Activated naive CD8-positive, alpha-beta T cell (primary cell): ENCODE results near the gene PDE4DIP.
"Not testable (repeated sequence)": the region's sequence is repeated elsewhere in the genome, so short reads cannot be mapped to it uniquely, and the experiment has no call there.

Experiments
- H3K27ac Mint-ChIP-seq: one replicate; pipeline ENCODE4 v1.8.0; 2021; ENCODE audit warnings: mixed read lengths
- H3K27me3 Mint-ChIP-seq: one replicate; pipeline ENCODE4 v1.8.0; 2021; ENCODE audit warnings: mixed read lengths
- H3K36me3 Mint-ChIP-seq: one replicate; pipeline ENCODE4 v1.8.0; 2021; ENCODE audit warnings: mixed read lengths
- H3K4me1 Mint-ChIP-seq: one replicate; pipeline ENCODE4 v1.8.0; 2021; ENCODE audit warnings: low read depth, mixed read lengths
- H3K4me3 Mint-ChIP-seq: one replicate; pipeline ENCODE4 v1.8.0; 2021; ENCODE audit warnings: mild to moderate bottlenecking, mixed read lengths
- H3K9me3 Mint-ChIP-seq: one replicate; pipeline ENCODE4 v1.8.0; 2021; ENCODE audit warnings: low read depth, mixed read lengths

Gene PDE4DIP

DNA sequence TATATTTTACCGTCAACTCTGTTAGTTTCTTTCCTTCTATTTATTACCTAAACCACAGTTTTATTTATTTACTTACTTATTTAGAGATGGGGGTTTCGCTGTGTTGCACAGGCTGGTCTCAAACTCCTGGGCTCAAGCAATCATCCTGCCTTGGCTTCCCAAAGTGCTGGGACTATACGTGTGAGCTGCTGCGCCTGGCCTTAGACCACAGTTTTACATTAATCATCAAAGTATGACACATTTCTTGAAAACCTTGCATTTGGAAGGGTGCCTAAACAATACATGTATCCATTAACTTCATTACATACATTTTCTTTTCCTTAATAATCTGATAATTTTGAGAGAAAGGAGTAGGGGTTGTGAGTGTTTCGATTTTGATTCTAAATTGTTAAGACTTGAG, 124.9 kb downstream of the PDE4DIP start:
- H3K4me1 Mint-ChIP-seq, H3K9me3 Mint-ChIP-seq, H3K36me3 Mint-ChIP-seq, H3K27ac Mint-ChIP-seq, H3K27me3 Mint-ChIP-seq, H3K4me3 Mint-ChIP-seq: not testable (repeated sequence)

DNA sequence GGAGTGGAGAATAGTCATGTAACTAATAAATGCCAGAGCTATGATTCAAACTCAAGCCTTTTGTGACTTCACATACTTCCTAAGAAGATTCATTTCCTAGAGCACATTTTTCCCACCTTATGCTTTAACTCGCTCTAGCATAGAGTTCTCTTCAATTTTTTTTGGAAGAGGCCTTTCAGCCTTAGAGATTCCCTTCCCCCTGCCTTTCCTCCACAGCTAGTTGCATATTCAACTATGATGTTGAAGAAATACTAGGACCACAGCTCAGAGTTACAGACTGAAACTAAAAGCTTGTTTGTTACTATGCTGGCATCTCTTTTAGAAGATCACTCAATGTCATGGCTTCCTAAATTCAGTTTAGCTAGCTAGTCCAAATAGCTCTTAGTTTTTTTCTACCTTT, 131.2 kb downstream of the PDE4DIP start:
- not testable (repeated sequence) for H3K27me3 Mint-ChIP-seq, H3K9me3 Mint-ChIP-seq
- peak overlapping the region; percentile 80 for H3K4me3 Mint-ChIP-seq
- H3K4me1 Mint-ChIP-seq: peaks cover 15% of the 10 kb centered on the region
- H3K27ac Mint-ChIP-seq: peak overlapping the region; percentile 90
- peaks cover 13% of the 10 kb centered on the region for H3K36me3 Mint-ChIP-seq

DNA sequence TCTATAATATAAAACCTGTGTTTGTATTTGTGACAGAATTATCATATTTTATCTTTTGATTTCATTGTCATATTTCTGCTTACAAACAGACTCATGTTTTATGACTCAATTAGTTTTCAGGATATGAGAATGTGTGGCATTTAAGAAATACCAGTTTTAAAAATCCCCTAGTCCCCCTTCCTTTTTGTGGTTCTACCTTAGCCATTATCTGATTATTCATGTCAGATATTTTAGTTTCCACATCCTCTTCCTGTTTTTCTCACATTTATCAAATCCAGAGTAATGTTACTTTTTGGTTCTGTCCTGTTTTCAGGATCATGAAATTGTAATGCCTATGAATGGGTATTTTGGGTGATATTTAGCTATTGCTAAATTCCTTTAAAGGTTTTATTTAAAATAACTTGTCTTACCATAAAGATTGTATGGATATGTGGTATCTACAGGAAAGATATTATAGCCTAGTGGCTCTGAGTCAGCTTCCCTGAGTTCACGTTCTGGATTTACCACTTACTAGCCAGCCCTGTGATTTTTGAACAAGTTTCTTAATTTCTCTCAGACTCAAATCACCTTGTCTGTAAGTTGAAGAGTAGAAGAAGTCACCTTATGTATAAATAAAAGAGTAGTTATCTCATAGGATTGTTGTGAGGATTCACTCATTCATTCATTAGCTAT, 131.8 kb downstream of the PDE4DIP start:
- peaks cover 15% of the 10 kb centered on the region for H3K4me1 Mint-ChIP-seq
- H3K27ac Mint-ChIP-seq: peak overlapping the region; percentile 90
- H3K36me3 Mint-ChIP-seq: peaks cover 16% of the 10 kb centered on the region
- H3K4me3 Mint-ChIP-seq: peak overlapping the region; percentile 80
- H3K27me3 Mint-ChIP-seq, H3K9me3 Mint-ChIP-seq: not testable (repeated sequence)

DNA sequence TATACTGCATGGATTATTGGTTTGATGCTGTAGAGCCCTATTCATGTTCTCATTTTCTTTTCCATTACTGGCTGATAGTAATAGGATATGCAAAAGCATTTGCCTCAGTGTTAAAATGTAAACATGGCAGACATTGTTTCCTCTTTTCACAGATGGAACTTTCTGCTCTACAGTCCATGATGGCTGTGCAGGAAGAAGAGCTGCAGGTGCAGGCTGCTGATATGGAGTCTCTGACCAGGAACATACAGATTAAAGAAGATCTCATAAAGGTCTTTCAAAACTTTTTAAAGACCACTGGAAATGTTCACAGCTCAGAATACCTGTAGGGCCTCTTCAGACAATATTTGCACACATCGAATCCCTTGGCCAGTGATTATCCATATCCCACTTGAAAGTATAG, 133.6 kb downstream of the PDE4DIP start:
- Mint-ChIP-seq H3K4me1 (peaks cover 15% of the 10 kb centered on the region), H3K27ac (peak overlapping the region; percentile 66), H3K36me3 (peaks cover 20% of the 10 kb centered on the region)
- H3K27me3 Mint-ChIP-seq, H3K9me3 Mint-ChIP-seq, H3K4me3 Mint-ChIP-seq: not testable (repeated sequence)

DNA sequence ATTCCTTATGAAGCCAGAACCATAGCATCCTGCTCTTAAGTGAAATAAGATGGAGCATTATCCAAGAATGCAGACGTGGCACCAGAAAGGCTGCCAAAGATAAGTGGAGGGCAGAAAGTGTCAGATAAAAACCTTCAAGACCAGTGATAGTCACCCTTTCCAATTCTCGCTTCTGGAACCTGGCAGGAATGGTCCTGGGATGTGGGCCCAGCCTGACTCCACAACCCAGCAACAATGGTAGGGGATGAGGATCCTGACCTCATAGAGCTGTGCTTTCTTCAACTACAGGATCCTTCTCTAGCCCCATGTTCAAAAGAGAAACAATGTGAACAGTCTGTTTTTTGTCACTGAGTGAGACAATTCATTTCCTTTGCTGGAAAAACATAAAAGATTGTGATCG, 145.2 kb downstream of the PDE4DIP start:
- H3K36me3 Mint-ChIP-seq, H3K9me3 Mint-ChIP-seq, H3K27ac Mint-ChIP-seq, H3K27me3 Mint-ChIP-seq, H3K4me1 Mint-ChIP-seq, H3K4me3 Mint-ChIP-seq: not testable (repeated sequence)

DNA sequence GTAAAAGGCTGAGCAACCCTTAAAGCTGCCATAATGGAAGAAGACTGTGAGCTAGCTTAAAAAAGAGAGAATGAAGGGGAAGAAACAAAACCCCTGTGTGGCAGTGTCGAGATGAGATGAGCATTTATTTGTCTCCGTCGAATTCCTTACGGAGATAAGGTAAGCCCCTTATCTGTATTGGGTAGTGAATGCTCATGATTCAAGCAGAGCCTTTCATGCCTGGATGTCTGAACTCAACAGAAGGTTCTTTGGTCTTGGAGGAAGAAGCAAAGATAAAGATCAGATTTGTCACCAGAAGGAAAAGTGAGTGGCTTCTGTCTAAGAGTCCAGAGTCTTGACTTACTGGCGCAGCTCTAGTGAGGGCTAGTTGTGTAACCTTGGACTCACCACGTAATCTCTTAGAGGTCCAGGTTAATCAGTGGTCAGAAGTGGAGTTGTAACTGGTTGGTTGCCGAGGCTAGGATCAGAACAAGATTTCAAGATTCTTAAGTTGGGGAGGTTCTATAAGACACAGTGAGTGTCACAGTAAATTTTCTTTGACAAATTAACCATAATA, 146.1 kb downstream of the PDE4DIP start:
- not testable (repeated sequence) for H3K9me3 Mint-ChIP-seq

DNA sequence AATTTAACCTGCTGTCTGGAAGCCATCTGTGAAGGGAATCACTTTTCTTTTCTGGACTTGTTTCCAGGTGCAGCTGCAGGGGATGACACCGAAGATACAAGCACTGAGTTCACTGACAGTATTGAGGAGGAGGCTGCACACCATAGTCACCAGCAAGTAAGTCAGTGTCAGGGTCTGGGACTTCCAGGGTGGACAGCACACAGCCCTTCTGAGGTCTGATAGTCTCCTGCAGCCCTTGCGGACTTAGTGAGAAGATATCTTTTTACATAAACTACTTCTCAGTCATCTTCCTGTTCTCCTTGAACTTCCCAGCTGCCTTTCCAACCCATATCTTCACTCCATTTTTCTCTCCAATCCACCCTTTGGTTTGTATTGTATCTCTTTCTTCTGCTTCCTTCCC, 147.6 kb downstream of the PDE4DIP start:
- H3K9me3 Mint-ChIP-seq, H3K27ac Mint-ChIP-seq, H3K4me1 Mint-ChIP-seq, H3K36me3 Mint-ChIP-seq, H3K27me3 Mint-ChIP-seq, H3K4me3 Mint-ChIP-seq: not testable (repeated sequence)

More for the DNA sequence above, 146.1 kb downstream of the PDE4DIP start:
- H3K27me3 Mint-ChIP-seq, H3K36me3 Mint-ChIP-seq, H3K27ac Mint-ChIP-seq, H3K4me3 Mint-ChIP-seq, H3K4me1 Mint-ChIP-seq: not testable (repeated sequence)

DNA sequence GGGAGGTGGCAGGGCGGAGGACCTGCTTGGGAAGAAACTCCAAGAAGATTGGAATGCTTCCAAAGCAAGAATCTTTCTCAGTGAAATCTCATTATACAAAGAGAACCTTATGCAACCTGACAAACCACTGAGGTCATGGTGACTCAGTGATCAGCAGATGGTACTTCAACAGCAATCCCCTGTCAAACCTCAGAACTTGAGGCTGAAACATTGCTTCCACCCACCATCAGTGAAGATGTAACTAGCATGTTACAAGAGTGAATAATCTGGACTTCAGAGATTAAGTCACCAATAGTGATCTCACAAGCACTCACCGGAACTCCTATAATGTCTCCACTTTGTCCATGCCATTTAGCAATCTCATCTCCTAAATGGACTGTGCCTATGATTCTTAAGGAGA, 148.1 kb downstream of the PDE4DIP start:
- not testable (repeated sequence) for H3K36me3 Mint-ChIP-seq, H3K9me3 Mint-ChIP-seq, H3K4me3 Mint-ChIP-seq, H3K27ac Mint-ChIP-seq, H3K27me3 Mint-ChIP-seq, H3K4me1 Mint-ChIP-seq

DNA sequence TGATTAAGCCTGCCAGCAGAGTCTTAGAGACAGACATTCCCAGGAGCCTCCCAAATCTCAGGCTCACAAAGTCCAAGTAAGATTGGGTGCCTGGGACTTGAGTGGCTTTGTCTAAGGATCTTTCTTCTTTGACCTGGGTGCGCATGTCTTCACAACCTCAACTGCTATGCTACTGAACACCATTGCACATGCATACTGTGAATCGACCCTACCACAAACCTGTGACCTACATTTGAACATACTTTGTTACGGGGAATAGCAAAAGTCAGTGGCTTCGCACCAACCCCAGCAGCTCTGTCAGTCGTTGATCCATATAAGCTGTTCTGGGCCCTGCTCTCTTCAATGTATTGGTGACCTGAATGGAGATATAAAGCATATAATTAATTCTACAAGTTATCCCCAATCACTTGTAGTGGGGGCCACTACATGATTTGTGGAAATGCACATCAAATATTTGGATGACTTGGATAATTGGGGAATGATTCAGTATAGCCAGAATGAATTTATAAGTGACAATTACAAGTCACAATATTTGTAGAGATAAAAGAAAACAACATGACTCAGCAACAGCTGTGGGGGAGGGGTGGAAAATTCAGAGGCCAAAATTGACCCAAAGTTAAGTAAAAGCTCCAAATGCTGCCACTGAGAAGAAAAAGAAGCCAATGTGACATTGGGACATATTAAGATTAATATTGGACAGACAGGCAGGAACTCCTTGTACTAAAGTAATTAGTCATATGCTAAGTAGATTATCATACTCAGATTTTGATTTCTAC, 152.4 kb downstream of the PDE4DIP start:
- not testable (repeated sequence) for H3K27ac Mint-ChIP-seq, H3K4me1 Mint-ChIP-seq, H3K36me3 Mint-ChIP-seq, H3K27me3 Mint-ChIP-seq, H3K4me3 Mint-ChIP-seq, H3K9me3 Mint-ChIP-seq

DNA sequence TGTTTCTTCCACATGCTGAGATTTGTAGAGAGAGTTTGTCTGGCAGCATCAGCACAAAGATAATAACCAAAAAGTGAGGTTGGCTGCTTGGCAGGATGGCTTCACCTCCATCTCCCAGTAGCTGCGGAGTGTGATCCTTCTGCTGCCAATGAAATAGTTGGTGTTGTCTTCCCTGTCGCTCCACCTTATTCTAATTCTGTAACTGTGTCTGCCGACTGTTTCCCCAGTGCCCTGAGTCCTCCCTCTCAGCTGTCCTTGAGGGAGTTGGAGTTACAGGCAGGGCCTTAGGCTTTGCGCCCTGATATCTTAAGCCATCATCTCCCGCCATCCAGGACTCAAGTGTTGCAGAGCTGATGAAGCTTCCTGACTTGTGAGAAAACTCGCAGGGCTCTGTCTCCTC, 153.2 kb downstream of the PDE4DIP start:
- not testable (repeated sequence) for H3K4me3 Mint-ChIP-seq, H3K9me3 Mint-ChIP-seq, H3K36me3 Mint-ChIP-seq, H3K27me3 Mint-ChIP-seq, H3K27ac Mint-ChIP-seq, H3K4me1 Mint-ChIP-seq

DNA sequence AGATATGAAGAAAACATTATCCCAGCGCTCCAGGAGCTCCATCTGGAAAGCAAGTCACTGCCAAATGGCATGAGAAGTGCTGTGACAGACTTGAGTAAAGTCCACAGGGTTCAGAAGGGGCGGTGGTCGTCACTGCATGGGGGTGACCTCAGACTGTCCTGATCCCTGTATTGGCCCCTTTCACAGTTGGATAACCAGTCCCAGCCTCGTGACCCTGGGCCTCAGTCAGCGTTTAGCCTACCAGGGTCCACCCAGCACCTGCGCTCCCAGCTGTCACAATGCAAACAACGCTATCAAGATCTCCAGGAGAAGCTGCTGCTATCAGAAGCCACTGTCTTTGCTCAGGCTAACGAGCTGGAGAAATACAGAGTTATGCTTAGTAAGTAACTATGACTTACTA, 158.4 kb downstream of the PDE4DIP start:
- not testable (repeated sequence) for H3K27me3 Mint-ChIP-seq, H3K4me3 Mint-ChIP-seq, H3K36me3 Mint-ChIP-seq, H3K4me1 Mint-ChIP-seq, H3K9me3 Mint-ChIP-seq, H3K27ac Mint-ChIP-seq

DNA sequence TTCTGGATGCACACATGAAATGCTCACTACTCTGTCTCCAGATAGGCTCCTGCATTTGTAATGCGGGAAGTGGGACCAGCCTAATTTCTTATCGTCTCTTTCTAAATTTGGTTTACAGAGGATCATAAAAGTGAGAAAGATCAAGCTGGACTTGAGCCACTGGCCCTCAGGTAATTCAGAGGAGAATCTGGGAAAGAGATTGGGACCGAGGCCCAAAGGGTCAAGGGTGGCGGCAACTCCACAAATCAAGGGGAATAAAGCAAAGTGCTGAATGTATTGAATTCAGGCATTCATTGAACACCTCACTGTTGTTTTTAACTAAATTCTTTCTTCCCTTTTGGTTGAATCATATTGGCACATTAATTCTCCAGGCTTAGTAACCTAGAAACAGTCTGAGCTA, 164.1 kb downstream of the PDE4DIP start:
- not testable (repeated sequence) for H3K9me3 Mint-ChIP-seq, H3K27ac Mint-ChIP-seq, H3K4me3 Mint-ChIP-seq, H3K36me3 Mint-ChIP-seq, H3K4me1 Mint-ChIP-seq, H3K27me3 Mint-ChIP-seq

DNA sequence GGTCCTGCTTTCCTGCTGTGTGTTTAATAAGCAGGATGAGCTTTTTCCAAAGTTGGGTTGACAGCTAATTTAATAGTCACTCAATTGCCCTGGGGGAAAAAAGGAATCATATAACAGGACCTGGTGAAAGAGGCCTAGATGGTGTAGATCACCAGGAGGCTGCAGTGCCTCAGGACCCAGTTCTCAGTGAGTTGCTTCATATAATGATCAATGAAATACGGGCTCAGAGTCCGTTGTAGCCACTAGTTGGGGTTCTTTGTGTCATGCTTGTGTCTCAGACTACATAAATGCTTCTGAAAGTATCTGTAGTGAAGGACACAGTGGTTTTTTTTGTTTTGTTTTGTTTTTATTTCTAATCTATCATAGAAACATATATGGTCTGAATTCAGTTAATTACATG, 164.5 kb downstream of the PDE4DIP start:
- not testable (repeated sequence) for H3K27me3 Mint-ChIP-seq, H3K36me3 Mint-ChIP-seq, H3K27ac Mint-ChIP-seq, H3K4me3 Mint-ChIP-seq, H3K4me1 Mint-ChIP-seq, H3K9me3 Mint-ChIP-seq

DNA sequence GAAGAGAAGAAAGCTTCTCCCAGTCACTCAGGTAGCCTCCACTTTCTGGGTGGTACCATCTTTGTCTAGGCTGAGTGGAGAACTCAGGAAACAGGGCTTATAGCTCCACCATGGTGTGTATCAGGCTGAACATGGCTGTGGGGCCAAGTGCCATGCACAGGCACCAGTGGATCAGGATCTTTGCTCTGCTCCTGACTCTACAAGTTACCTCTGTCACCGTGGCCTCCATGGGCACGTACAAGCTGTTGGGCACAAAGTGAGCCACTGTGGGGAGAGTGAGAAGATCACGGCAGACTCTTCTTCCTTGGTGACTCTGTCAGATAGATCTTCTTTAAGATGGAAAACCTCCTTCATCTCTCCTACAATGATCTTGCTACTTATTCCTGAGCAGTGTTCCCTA, 165.5 kb downstream of the PDE4DIP start:
- not testable (repeated sequence) for H3K27ac Mint-ChIP-seq, H3K4me1 Mint-ChIP-seq, H3K36me3 Mint-ChIP-seq

DNA sequence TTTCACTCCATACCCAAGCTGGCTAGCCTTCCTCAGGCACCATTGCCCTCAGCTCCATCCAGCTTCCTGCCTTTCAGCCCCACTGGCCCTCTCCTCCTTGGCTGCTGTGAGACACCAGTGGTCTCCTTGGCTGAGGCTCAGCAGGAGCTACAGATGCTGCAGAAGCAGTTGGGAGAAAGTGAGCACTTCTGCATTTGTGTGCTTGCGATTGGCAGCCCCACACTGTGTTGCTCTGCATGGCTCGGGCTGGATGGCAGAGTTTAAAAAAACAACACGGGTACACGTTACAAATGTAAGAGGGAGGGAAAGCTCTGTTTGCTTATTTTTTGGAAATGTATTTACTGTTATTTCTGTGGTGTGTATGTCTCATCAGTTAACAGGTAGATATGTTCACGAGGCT, 168.4 kb downstream of the PDE4DIP start:
- not testable (repeated sequence) for H3K4me3 Mint-ChIP-seq, H3K36me3 Mint-ChIP-seq, H3K4me1 Mint-ChIP-seq, H3K27ac Mint-ChIP-seq, H3K27me3 Mint-ChIP-seq, H3K9me3 Mint-ChIP-seq

More for the DNA sequence above, 165.5 kb downstream of the PDE4DIP start:
- H3K9me3 Mint-ChIP-seq, H3K4me3 Mint-ChIP-seq, H3K27me3 Mint-ChIP-seq: not testable (repeated sequence)

DNA sequence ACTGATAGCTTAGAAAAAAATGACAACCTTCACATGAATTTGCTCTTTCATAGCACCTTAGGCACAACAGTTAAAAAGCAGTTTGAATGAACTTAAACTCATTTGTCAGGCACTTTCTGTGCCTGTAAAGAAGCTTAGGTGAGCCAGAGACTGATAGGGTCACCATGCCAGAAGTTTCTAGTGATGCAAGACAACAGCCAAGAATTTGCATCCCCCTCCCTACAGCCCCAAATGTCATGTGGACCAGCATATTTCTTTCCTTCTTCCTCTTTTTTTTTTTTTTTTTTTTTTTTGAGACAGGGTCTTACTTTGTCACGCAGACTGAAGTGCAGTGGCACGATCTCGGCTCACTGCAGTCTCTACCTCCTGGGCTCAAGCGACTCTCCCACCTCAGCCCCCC, 169.3 kb downstream of the PDE4DIP start:
- H3K36me3 Mint-ChIP-seq, H3K27ac Mint-ChIP-seq, H3K4me1 Mint-ChIP-seq, H3K4me3 Mint-ChIP-seq, H3K9me3 Mint-ChIP-seq, H3K27me3 Mint-ChIP-seq: not testable (repeated sequence)
